Fibroblast of skin of abdomen (primary cell): ENCODE measurements around the gene ABCC5.
A peak's percentile ranks its signal among the peaks of the same experiment; 100 is the strongest.

Source experiments
- DNase-seq: peaks from one replicate; pipeline ENCODE4 v3.0.0-alpha.2; 2013

The ABCC5 gene

GRCh38 chr3:183975981-183976662 lies 41.6 kb downstream of the ABCC5 start:
- peak; percentile 34 for DNase-seq

- DNase-seq: no peak
Measured at GRCh38 chr3:183968666-183969245, 48.9 kb downstream of the ABCC5 start.

DNA sequence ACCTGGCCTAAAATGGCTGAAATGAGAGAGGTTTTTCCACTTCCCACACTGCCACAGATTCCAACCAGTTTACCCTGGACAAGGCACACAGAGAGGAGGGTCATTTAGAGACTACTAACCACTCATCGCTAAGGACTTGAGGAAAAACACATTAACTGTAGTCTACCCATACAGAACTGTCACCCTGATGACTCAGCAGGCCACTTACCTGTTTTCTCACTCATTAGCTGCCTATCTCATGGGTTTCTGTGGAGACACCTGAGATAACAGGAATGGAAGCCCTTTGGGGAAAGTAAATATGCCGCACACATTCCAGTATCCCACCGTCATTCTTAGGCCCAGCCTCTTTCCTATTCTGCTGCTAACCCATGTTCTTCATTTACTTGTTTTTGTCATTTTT lies 50.0 kb downstream of the ABCC5 start:
- no peak for DNase-seq

GRCh38 chr3:183966361-183966791 lies 51.3 kb downstream of the ABCC5 start:
- no peak for DNase-seq

- DNase-seq: no peak
Measured at GRCh38 chr3:183962807-183963206, 54.9 kb downstream of the ABCC5 start.

DNA sequence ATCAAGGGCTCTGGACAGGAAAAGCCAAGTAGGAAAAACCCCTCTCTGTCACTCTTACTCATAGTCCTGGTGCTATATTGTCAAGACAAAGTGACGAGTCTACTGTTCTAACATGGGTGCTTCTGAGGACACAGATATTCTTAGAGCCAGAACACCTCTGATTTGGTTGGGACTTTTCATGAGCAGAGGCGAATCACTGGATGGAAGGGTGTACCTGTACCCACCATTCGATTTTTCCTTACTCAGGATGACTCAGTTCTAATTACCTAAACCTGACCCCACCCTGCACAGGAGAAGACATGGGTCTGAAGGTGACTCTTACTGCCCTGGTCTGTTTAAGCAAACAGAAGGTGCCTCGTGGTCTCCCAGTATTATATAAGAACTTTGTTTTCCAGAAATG lies 58.5 kb downstream of the ABCC5 start:
- DNase-seq: no peak

DNA sequence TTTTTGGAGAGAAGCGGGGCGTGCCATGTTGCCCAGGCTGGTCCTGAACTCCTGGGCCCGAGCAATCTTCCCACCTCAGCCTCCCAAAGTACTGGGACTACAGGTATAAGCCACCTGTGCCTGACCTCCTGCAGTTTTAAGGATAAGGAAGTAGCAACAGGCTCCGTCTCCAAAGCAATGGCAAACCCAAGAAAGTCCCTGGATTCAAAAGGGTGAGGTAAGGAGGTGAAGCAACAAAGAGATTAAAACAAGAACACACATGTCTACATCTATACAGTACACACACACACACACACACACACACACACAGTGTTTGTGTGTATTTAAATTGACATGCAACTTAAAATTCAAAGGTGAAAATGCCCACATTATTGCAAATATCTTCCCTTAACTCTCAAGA lies 58.9 kb downstream of the ABCC5 start:
- DNase-seq: no peak

- DNase-seq: no peak
Measured at GRCh38 chr3:183958226-183958625, 59.5 kb downstream of the ABCC5 start.

GRCh38 chr3:183954875-183955274 lies 62.8 kb downstream of the ABCC5 start:
- no peak for DNase-seq

DNA sequence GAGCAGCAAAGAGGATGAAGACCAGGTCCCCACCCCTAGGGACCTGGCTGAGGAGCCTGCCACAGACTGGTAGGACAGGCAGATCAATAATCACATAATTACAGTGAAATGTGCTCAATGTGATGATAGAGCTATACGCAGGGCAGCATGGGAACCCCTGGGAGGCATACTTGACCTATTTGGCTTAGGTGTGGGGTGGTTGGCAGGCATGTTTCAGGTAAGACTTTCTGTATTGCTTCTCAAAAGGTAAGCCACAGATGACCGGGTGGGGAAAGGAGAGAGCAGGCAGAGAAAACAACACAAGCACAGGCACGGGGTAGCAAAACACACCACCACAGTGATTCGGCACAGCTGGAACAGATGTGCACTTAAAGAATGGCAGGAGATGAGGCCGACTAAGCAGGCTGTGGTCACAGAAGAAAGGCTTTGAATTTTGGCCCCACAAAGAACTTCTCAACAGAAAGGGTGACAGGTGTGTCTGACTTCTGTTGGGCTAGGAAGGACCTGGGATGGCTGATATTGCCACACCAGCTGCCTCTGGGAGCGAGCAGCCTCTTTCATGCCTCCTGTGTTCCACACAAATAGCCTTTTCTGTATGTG lies 64.1 kb downstream of the ABCC5 start:
- no peak for DNase-seq

DNA sequence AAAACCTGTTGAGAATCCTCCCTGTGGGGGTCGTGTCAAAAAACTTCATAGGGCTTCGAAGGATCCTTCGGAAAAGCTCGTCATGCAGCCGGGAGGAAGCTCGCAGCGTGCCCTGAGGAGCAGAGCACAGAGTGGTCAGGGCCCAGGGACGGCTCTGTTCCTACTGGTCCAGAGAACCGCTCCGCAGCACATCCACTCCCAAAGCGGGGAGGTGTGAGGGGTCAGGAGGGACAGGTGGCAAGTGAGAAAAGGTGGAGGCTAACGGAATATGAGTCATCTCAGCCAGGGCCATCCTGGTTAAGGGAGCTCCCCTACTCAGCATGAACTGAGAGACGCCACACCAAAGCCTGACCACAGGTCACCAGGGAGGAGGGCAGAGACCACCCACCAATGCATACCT lies 66.2 kb downstream of the ABCC5 start:
- no peak for DNase-seq

DNA sequence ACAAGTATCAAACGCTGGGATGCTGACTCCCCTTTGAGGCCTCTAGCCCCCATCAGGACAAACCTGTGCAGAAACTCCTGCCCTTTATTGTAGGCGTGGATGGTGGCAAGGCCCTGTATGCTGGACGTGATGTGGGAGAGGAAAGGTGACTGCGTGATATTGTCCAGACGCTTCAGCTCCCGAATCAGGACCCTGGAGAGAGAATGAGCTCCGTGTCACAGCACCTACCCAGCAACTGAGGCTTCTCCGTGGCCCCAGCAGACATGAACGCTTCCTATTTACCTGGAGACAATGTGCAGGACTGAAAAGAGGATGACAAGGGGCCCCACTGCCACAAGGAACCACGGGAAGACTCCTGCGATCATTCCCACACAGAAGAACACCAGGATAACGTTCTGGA lies 68.0 kb downstream of the ABCC5 start:
- DNase-seq: no peak

GRCh38 chr3:183946037-183946436 lies 71.6 kb downstream of the ABCC5 start:
- DNase-seq: no peak

- DNase-seq: no peak
Measured at GRCh38 chr3:183944775-183945174, 72.9 kb downstream of the ABCC5 start.

DNA sequence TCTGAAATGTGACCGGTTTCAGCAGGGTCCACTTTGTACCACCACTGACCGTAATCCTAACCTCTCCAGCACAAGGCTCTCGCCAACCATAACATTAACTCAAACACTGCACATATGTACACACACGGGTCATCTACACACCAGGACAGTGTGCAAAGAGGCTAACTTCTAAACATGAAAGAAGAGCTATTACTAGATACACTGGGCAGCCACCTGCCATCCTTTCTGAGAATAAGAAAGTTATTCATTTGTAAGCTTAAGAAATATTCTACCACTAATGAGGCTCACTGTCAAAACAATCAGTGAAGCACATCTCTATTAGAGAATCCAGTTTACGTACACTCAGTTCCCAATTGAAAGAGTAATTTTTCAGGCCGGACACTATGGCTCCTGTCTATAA lies 73.9 kb downstream of the ABCC5 start:
- DNase-seq: no peak

GRCh38 chr3:183941216-183941615 lies 76.5 kb downstream of the ABCC5 start:
- DNase-seq: no peak

DNA sequence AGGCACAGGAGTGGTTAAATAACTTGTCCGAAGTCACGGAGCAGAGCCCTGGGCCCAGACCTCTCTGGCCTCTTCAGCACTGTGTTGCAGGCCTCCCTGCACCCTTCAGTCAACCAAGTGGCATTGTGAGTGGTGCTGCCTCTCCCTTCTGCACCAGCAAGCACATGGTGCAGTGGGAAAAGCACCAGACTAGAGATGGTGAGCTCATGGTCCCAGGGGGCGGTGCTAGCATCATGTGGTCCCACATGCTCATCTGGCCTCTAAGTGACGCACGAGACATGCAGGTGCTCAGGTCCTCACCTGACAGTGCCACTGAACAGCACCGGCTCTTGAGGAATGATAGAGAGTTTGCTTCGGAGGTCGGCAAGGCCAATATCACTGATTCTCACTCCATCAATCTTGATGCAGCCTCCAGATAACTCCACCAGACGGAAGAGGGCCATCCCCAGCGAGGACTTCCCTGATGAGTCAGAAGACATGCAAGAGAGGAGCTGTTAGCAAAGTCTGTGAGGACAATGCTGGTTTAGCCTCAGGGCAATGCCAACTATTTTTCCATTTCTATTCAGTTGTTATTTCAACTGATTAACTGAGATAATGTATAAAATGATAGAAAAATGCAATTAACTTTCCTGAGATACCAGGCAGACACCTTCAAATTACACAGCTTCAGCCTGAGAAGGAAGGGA lies 79.9 kb downstream of the ABCC5 start:
- no peak for DNase-seq

- no peak for DNase-seq
Measured at GRCh38 chr3:183933160-183933559, 84.5 kb downstream of the ABCC5 start.

DNA sequence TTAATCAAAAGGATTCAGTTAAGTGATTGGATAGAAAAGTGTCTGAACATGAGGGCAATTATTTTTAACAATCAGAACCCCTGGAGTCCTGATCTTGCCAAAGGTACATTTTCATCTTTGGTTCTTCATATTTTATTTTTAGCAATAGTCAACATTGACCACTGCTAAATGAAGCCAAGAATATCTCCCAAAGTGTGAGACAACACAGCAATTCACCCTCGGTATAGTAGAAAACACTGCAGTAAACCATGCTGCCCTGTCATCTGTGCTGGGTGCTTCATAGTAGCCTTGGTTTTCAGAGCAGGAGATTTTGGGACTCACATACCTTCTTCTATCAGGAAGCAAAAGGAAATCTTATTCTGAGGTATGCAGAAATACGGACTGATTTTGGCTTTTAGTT lies 85.8 kb downstream of the ABCC5 start:
- no peak for DNase-seq

GRCh38 chr3:183930086-183930485 lies 87.6 kb downstream of the ABCC5 start:
- DNase-seq: no peak

DNA sequence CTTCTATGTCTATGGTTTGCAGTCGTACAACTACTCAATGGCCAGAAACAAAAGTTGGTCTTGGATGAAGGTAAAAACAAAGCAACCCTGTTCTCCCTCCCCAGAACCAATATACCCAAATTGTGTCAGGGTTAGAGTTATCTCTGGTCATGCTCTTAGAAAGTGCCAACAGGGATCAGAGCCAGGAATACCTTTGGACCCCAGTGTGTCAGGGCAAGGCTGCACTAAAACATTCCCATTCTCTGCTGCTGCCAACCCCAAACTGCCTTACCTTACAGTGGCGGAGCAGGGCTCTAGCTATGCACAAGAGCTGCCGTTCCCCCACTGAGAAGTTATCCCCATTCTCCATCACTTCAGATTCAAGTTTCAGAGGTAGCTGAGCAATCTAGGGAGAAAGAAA lies 90.6 kb downstream of the ABCC5 start:
- DNase-seq: no peak

DNA sequence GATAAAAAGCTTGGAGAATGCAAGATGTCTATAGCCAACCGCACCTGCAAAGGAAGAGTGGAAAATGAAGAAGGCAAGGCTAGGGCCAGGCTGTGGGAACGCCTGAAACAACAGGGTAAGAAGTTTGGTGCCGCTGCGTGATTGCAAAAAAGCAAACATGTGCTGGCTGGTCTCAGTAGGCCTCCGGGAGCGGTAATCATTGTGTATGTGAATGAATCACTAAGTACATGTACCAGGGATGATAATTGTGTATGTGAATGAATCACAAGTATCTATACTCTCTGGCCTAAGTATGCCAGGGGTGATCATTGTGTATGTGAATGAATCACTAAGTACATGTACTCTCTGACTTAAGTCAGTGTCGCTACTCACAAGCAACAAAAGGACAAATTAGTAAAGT lies 92.7 kb downstream of the ABCC5 start:
- DNase-seq: peak; percentile 29

DNA sequence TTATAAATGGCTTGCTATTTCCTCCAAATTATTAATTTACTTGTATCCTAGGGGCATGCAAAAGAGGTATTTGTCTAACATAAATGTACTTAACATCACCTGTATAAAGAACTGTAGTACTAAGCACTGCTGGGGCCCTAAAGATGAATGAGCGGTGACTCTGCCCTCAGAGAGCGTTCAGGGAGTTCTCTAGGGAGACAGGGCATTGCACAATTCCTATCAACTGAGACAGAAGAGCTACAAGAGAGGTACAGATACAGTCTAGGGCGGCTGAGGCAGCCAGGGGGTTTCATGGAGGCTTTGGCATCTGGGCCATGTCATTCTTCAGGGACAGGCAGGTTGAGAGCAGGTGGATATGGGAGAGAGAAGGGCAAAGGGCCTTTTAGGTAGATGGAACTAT lies 93.1 kb downstream of the ABCC5 start:
- DNase-seq: no peak

DNA sequence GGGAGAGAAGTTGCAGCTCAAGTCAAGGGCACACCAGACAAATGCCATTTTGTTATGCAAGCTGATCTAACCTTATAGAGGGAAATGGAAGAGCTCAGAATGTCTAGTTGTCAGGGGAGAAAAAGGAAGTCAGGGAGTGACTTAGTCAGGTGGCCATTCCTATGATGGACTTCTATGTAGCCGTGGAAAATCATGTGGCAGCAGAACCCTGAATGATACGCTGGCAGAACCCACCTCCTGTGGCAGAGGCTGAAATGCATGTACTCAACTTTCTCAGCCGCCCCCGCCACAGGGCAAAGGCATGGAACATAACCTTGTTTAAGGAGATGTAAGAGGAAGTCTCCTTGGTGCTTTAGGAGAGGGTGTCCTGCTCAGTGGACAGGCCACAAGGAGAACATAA lies 95.3 kb downstream of the ABCC5 start:
- DNase-seq: no peak
